ENCODE measurements around the gene VPS51. TPM values are rescaled to one million over a fixed set of nuclear protein-coding genes. Genes with fewer than 3 reads are reported as not detected.

Gene VPS51
- total RNA-seq, 2 donors from 2014 or later: 333 to 498 TPM

DNA sequence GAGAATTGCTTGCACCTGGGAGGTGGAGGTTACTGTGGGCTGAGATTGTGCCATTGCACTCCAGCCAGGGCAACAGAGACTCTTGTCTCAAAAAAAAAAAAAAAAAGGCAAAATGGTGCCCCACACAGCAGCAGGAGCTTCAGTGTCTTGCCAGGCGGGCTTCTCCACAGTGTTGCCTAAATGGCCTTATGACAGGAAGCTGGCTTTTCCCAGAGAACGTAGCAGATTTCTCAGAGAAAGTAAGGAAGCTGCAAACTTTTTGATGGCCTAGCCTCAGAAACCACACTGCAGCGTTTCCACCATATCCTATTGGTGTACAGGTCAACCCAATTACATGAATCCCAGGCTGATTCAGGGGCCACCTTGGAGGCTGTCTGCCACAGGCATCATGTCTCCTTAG is 61.3 kb downstream of the VPS51 start:
- Histone ChIP-seq H3K9me3 (no peaks in the 10 kb centered on the region), H3K4me3 (no peak overlapping the region), H3K27me3 (replicated peaks; ENCODE audit: insufficient read depth) (no peaks in the 10 kb centered on the region), H3K36me3 (no peaks in the 10 kb centered on the region), H3K4me1 (ENCODE audit: control insufficient read depth in 1 of 2, low read depth in 2 of 2) (no peaks in the 10 kb centered on the region), H3K27ac (no peak overlapping the region)
- DNase-seq (ENCODE audit: low spot score) (no peak), ATAC-seq (ENCODE audit: insufficient number of reproducible peaks, low FRiP score, low read depth) (no peak)
- TF ChIP-seq, protein P1, sequence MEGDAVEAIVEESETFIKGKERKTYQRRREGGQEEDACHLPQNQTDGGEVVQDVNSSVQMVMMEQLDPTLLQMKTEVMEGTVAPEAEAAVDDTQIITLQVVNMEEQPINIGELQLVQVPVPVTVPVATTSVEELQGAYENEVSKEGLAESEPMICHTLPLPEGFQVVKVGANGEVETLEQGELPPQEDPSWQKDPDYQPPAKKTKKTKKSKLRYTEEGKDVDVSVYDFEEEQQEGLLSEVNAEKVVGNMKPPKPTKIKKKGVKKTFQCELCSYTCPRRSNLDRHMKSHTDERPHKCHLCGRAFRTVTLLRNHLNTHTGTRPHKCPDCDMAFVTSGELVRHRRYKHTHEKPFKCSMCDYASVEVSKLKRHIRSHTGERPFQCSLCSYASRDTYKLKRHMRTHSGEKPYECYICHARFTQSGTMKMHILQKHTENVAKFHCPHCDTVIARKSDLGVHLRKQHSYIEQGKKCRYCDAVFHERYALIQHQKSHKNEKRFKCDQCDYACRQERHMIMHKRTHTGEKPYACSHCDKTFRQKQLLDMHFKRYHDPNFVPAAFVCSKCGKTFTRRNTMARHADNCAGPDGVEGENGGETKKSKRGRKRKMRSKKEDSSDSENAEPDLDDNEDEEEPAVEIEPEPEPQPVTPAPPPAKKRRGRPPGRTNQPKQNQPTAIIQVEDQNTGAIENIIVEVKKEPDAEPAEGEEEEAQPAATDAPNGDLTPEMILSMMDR (IDR thresholded peaks at IDR 0.05): no peak

DNA sequence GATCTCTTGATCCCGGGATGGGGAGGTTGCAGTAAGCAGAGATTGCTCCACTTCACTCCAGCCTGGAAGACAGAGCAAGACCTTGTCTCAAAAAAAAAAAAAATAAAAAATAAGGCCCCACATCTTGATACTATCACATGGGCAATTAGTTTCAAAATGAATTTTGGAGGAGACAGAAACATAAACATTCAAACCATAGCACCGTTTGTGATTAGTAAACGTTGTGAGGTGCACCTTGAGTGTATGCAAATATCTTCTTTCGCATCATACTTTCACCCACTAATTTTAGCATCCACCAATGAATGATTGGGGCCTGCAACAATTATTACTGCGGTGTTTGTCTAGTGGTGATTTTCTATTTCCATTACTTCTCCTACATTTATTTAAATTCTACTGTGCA is 63.0 kb downstream of the VPS51 start:
- TF ChIP-seq, protein P1 (IDR thresholded peaks at IDR 0.05): no peak
- no peaks in the 10 kb centered on the region for H3K27me3 ChIP-seq (replicated peaks; ENCODE audit: insufficient read depth)
- DNase-seq (ENCODE audit: low spot score) (no peak), ATAC-seq (ENCODE audit: insufficient number of reproducible peaks, low FRiP score, low read depth) (no peak)
- H3K36me3 ChIP-seq: no peaks in the 10 kb centered on the region
- no peak overlapping the region for H3K27ac ChIP-seq
- H3K4me3 ChIP-seq: no peak overlapping the region
- H3K9me3 ChIP-seq: no peaks in the 10 kb centered on the region
- H3K4me1 ChIP-seq (ENCODE audit: control insufficient read depth in 1 of 2, low read depth in 2 of 2): no peaks in the 10 kb centered on the region

DNA sequence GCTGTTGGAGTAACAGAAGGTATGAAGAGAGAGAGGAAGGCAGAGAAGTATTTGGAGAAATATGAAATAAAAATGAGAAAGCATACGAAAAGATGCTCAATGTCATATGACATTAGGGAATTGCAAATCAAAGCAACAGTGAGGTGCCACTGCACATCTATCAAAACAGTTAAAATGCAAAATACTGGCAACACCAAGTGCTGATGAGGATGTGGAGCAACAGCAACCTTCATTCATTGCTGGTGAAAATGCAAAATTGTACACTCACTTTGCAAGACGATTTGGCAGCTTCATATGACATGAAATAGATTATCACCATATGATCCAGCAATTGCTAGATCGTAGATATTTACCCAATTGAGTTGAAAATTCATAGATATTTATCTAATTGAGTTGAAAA is 64.6 kb downstream of the VPS51 start:
- no peak overlapping the region for H3K4me3 ChIP-seq
- no peaks in the 10 kb centered on the region for H3K27me3 ChIP-seq (replicated peaks; ENCODE audit: insufficient read depth)
- TF ChIP-seq, protein P1 (IDR thresholded peaks at IDR 0.05): no peak
- ATAC-seq (ENCODE audit: insufficient number of reproducible peaks, low FRiP score, low read depth): no peak
- H3K9me3 ChIP-seq: no peaks in the 10 kb centered on the region
- DNase-seq (ENCODE audit: low spot score): no peak
- H3K36me3 ChIP-seq: no peaks in the 10 kb centered on the region
- H3K4me1 ChIP-seq (ENCODE audit: control insufficient read depth in 1 of 2, low read depth in 2 of 2): no peaks in the 10 kb centered on the region
- H3K27ac ChIP-seq: no peak overlapping the region

Other genes starting within 250 kb of the VPS51 start
- 100 to 1,000 TPM in 1 of 2 donors, 10 to 100 TPM in 1; 67.4 to 140 TPM for gene EHD1, start 217.6 kb upstream of the VPS51 start, total RNA-seq
- 10 to 100 TPM; 18.5 to 35.2 TPM for gene ATG2A, start 179.0 kb upstream of the VPS51 start, total RNA-seq
- gene PPP2R5B, start 171.5 kb upstream of the VPS51 start, total RNA-seq: 10 to 100 TPM; 21.0 to 38.2 TPM
- gene GPHA2, start 160.3 kb upstream of the VPS51 start, total RNA-seq: not detected
- gene MAJIN, start 124.1 kb upstream of the VPS51 start, total RNA-seq: not detected
- gene BATF2, start 99.2 kb upstream of the VPS51 start, total RNA-seq: 1 to 10 TPM in 1 of 2 donors, under 1 TPM in 1; 0.92 to 2.6 TPM
- gene ARL2, start 82.1 kb upstream of the VPS51 start, total RNA-seq: 100 to 1,000 TPM in 1 of 2 donors, 10 to 100 TPM in 1; 85.5 to 197 TPM
- gene SNX15, start 68.8 kb upstream of the VPS51 start, total RNA-seq: 10 to 100 TPM; 20.7 to 22.7 TPM
- gene SAC3D1, start 55.0 kb upstream of the VPS51 start, total RNA-seq: 10 to 100 TPM in 1 of 2 donors, 1 to 10 TPM in 1; 4.7 to 18.0 TPM
- 10 to 100 TPM; 25.8 to 47.1 TPM for gene NAALADL1, start 37.7 kb upstream of the VPS51 start, total RNA-seq
- gene CDCA5, start 12.2 kb upstream of the VPS51 start, total RNA-seq: 1 to 10 TPM in 1 of 2 donors, under 1 TPM in 1; 0.54 to 5.3 TPM
- gene ZFPL1, start 12.0 kb upstream of the VPS51 start, total RNA-seq: 10 to 100 TPM; 36.0 to 51.2 TPM
- 10 to 100 TPM in 1 of 2 donors, 1 to 10 TPM in 1; 2.5 to 49.0 TPM for gene TM7SF2, start 15.7 kb downstream of the VPS51 start, total RNA-seq
- gene ZNHIT2, start 21.5 kb downstream of the VPS51 start, total RNA-seq: 10 to 100 TPM; 10.0 to 13.8 TPM
- gene FAU, start 25.9 kb downstream of the VPS51 start, total RNA-seq: 100 to 1,000 TPM; 365 to 553 TPM
- 10 to 100 TPM; 44.6 to 61.1 TPM for gene MRPL49, start 26.1 kb downstream of the VPS51 start, total RNA-seq
- 10 to 100 TPM; 73.1 to 78.0 TPM for gene SYVN1, start 38.3 kb downstream of the VPS51 start, total RNA-seq
- gene SPDYC, start 74.0 kb downstream of the VPS51 start, total RNA-seq: not detected
- gene CAPN1, start 85.7 kb downstream of the VPS51 start, total RNA-seq: 100 to 1,000 TPM; 168 to 203 TPM
- 10 to 100 TPM in 1 of 2 donors, 1 to 10 TPM in 1; 5.6 to 13.5 TPM for gene POLA2, start 165.7 kb downstream of the VPS51 start, total RNA-seq
- gene CDC42EP2, start 218.7 kb downstream of the VPS51 start, total RNA-seq: 10 to 100 TPM in 1 of 2 donors, 1 to 10 TPM in 1; 8.5 to 18.7 TPM
- 10 to 100 TPM; 33.3 to 49.4 TPM for gene DPF2, start 237.6 kb downstream of the VPS51 start, total RNA-seq